ENCODE measurements around the gene TMEM18.

The TMEM18 gene

GRCh38 chr2:671072-671471 lies 6.1 kb downstream of the TMEM18 start:
- no peak for TF ChIP-seq NFIC (IDR thresholded peaks at IDR 0.05)
- TF ChIP-seq TAF1 (IDR thresholded peaks at IDR 0.05; ENCODE audit: low read depth): no peak
- no peak for TF ChIP-seq YY1 (IDR thresholded peaks at IDR 0.05; ENCODE audit: low read depth)

GRCh38 chr2:670637-671036 lies 6.6 kb downstream of the TMEM18 start:
- TF ChIP-seq EP300 (IDR thresholded peaks at IDR 0.05; ENCODE audit: borderline replicate concordance) (no peak), FOXM1 (IDR thresholded peaks at IDR 0.05; ENCODE audit: borderline replicate concordance, low read depth) (no peak), TCF12 (IDR thresholded peaks at IDR 0.05; ENCODE audit: low read depth) (no peak), NFIC (IDR thresholded peaks at IDR 0.05) (no peak), TAF1 (IDR thresholded peaks at IDR 0.05; ENCODE audit: low read depth) (no peak)

GRCh38 chr2:669323-669722 lies 7.9 kb downstream of the TMEM18 start:
- TF ChIP-seq MAX (IDR thresholded peaks at IDR 0.05) (no peak), TAF1 (IDR thresholded peaks at IDR 0.05; ENCODE audit: low read depth) (no peak), ZBTB7A (IDR thresholded peaks at IDR 0.05; ENCODE audit: low read depth) (no peak)

GRCh38 chr2:668000-668398 lies 9.2 kb downstream of the TMEM18 start:
- TF ChIP-seq MAX (IDR thresholded peaks at IDR 0.05) (no peak), EGR1 (IDR thresholded peaks at IDR 0.05) (no peak), USF1 (IDR thresholded peaks at IDR 0.05) (no peak), FOXM1 (IDR thresholded peaks at IDR 0.05; ENCODE audit: borderline replicate concordance, low read depth) (no peak), ZBTB7A (IDR thresholded peaks at IDR 0.05; ENCODE audit: low read depth) (no peak), CREB1 (IDR thresholded peaks at IDR 0.05; ENCODE audit: low read depth) (no peak), RAD21 (IDR thresholded peaks at IDR 0.05; ENCODE audit: low read depth) (no peak), YY1 (IDR thresholded peaks at IDR 0.05; ENCODE audit: low read depth) (no peak), TCF12 (IDR thresholded peaks at IDR 0.05; ENCODE audit: low read depth) (no peak), REST (IDR thresholded peaks at IDR 0.05; ENCODE audit: low read depth) (no peak), CEBPB (IDR thresholded peaks at IDR 0.05) (no peak), TAF1 (IDR thresholded peaks at IDR 0.05; ENCODE audit: low read depth) (no peak), EP300 (IDR thresholded peaks at IDR 0.05; ENCODE audit: borderline replicate concordance) (no peak)

- TF ChIP-seq RAD21 (IDR thresholded peaks at IDR 0.05; ENCODE audit: low read depth) (peak; percentile 34; the same call in 1 of the 2 replicates), NFIC (IDR thresholded peaks at IDR 0.05) (no peak)
Measured at GRCh38 chr2:667332-667999, 9.7 kb downstream of the TMEM18 start.

- TF ChIP-seq RAD21 (IDR thresholded peaks at IDR 0.05; ENCODE audit: low read depth): no peak
Measured at GRCh38 chr2:666441-666840, 10.8 kb downstream of the TMEM18 start.

GRCh38 chr2:665340-666073 lies 11.7 kb downstream of the TMEM18 start:
- TF ChIP-seq FOXM1 (IDR thresholded peaks at IDR 0.05; ENCODE audit: borderline replicate concordance, low read depth) (no peak), MAX (IDR thresholded peaks at IDR 0.05) (no peak), EGR1 (IDR thresholded peaks at IDR 0.05) (no peak), TCF12 (IDR thresholded peaks at IDR 0.05; ENCODE audit: low read depth) (no peak), EP300 (IDR thresholded peaks at IDR 0.05; ENCODE audit: borderline replicate concordance) (no peak), TAF1 (IDR thresholded peaks at IDR 0.05; ENCODE audit: low read depth) (no peak), CEBPB (IDR thresholded peaks at IDR 0.05) (no peak), RAD21 (IDR thresholded peaks at IDR 0.05; ENCODE audit: low read depth) (no peak), NFIC (IDR thresholded peaks at IDR 0.05) (no peak), REST (IDR thresholded peaks at IDR 0.05; ENCODE audit: low read depth) (no peak), ZBTB7A (IDR thresholded peaks at IDR 0.05; ENCODE audit: low read depth) (no peak), YY1 (IDR thresholded peaks at IDR 0.05; ENCODE audit: low read depth) (no peak), TEAD4 (IDR thresholded peaks at IDR 0.05) (no peak), CREB1 (IDR thresholded peaks at IDR 0.05; ENCODE audit: low read depth) (no peak), USF1 (IDR thresholded peaks at IDR 0.05) (no peak)

Measured in Ishikawa (cell line).